Stimulated activated CD8-positive, alpha-beta memory T cell treated with anti-CD3 and anti-CD28 coated beads, Interleukin-4, amount 100 ng/mL, for 1 hour (primary cell): Measurements from ENCODE around the gene TMEM182.
A peak's percentile ranks its signal among the peaks of the same experiment; 100 is the strongest.

Experiments
- DNase-seq, 2 donors: peaks; one replicate each; pipeline ENCODE4 v3.0.0-alpha.2; 2020; ENCODE audit warnings: low read depth in 2 of 2, low spot score in 1 of 2

Gene TMEM182

GRCh38 chr2:102761763-102762162, at the start of gene TMEM182:
Gene TMEM182 (plus strand): TSS chr2:102762031. CDS start chr2:102762218, 187 bp downstream.
- DNase-seq, result no peak

- no peak for DNase-seq
Measured at GRCh38 chr2:102717308-102718018, 44.4 kb upstream of the TMEM182 start.

GRCh38 chr2:102718387-102719316, 43.2 kb upstream of the TMEM182 start:
- no peak for DNase-seq

- no peak for DNase-seq
Measured at GRCh38 chr2:102724016-102724490, 37.8 kb upstream of the TMEM182 start.

- no peak for DNase-seq
Measured at GRCh38 chr2:102724553-102724952, 37.3 kb upstream of the TMEM182 start.

GRCh38 chr2:102726128-102727087, 35.4 kb upstream of the TMEM182 start:
- no peak for DNase-seq

- no peak for DNase-seq
Measured at GRCh38 chr2:102735416-102736109, 26.3 kb upstream of the TMEM182 start.

- no peak for DNase-seq
Measured at GRCh38 chr2:102736110-102736409, 25.8 kb upstream of the TMEM182 start.

GRCh38 chr2:102736410-102737409, 25.1 kb upstream of the TMEM182 start:
- DNase-seq, result peak; percentile 64 to 74

GRCh38 chr2:102737431-102737830, 24.4 kb upstream of the TMEM182 start:
- DNase-seq, result no peak

GRCh38 chr2:102743259-102743658, 18.6 kb upstream of the TMEM182 start:
- no peak for DNase-seq

GRCh38 chr2:102748107-102748506, 13.7 kb upstream of the TMEM182 start:
- DNase-seq, result no peak

- DNase-seq, result no peak
Measured at GRCh38 chr2:102749938-102750337, 11.9 kb upstream of the TMEM182 start.

- peak in 1 of 2 donors; percentile 12 for DNase-seq
Measured at GRCh38 chr2:102753563-102754159, 8.2 kb upstream of the TMEM182 start.

- DNase-seq, result no peak
Measured at GRCh38 chr2:102754456-102755145, 7.2 kb upstream of the TMEM182 start.

- DNase-seq, result no peak
Measured at GRCh38 chr2:102755284-102755683, 6.5 kb upstream of the TMEM182 start.

- DNase-seq, result no peak
Measured at GRCh38 chr2:102758439-102758838, 3.4 kb upstream of the TMEM182 start.

GRCh38 chr2:102764083-102764482, 2.3 kb downstream of the TMEM182 start:
- no peak for DNase-seq
